Stimulated activated memory B cell treated with anti-CD40 and anti-IgM and Interleukin-4, amounts not matched to agents 10 μg/mL and 1 μg/mL and 100 μg/mL, for 72 hours (primary cell): ENCODE data around the gene TMEM120B.
A peak's percentile ranks its signal among the peaks of the same experiment; 100 is the strongest.

Source experiments
- ATAC-seq: fragments of 150-1000 bp; cut with Tn5 transposase; 2 replicates; pipeline ENCODE4 v1.10.0; 2021
- H3K27ac Mint-ChIP-seq: one replicate; pipeline ENCODE4 v1.8.0; 2022; ENCODE audit warnings: mild to moderate bottlenecking, mixed read lengths
- H3K27me3 Mint-ChIP-seq: one replicate; pipeline ENCODE4 v1.8.0; 2022; ENCODE audit warnings: mixed read lengths
- H3K36me3 Mint-ChIP-seq: one replicate; pipeline ENCODE4 v1.8.0; 2022; ENCODE audit warnings: mixed read lengths
- H3K4me1 Mint-ChIP-seq: one replicate; pipeline ENCODE4 v1.8.0; 2022; ENCODE audit warnings: mixed read lengths
- H3K4me3 Mint-ChIP-seq: one replicate; pipeline ENCODE4 v1.8.0; 2022; ENCODE audit warnings: mild to moderate bottlenecking, moderate library complexity, mixed read lengths
- H3K9me3 Mint-ChIP-seq: one replicate; pipeline ENCODE4 v1.8.0; 2022; ENCODE audit warnings: mixed read lengths

TMEM120B gene

GRCh38 chr12:121804417-121805111 is 92.0 kb downstream of the TMEM120B start:
- no peaks in the 10 kb centered on the region for H3K9me3 Mint-ChIP-seq
- peak overlapping the region; percentile 100 for H3K27ac Mint-ChIP-seq
- no peaks in the 10 kb centered on the region for H3K27me3 Mint-ChIP-seq
- H3K4me1 Mint-ChIP-seq, result peaks cover 41% of the 10 kb centered on the region
- peak; percentile 1 for ATAC-seq
- peaks cover 30% of the 10 kb centered on the region for H3K36me3 Mint-ChIP-seq
- peak overlapping the region; percentile 99 for H3K4me3 Mint-ChIP-seq

GRCh38 chr12:121805171-121806008 is 92.8 kb downstream of the TMEM120B start:
- H3K4me1 Mint-ChIP-seq, result peaks cover 44% of the 10 kb centered on the region
- peak overlapping the region; percentile 100 for H3K27ac Mint-ChIP-seq
- peaks cover 34% of the 10 kb centered on the region for H3K36me3 Mint-ChIP-seq
- H3K27me3 Mint-ChIP-seq, result no peaks in the 10 kb centered on the region
- H3K4me3 Mint-ChIP-seq, result peak overlapping the region; percentile 99
- no peak for ATAC-seq
- no peaks in the 10 kb centered on the region for H3K9me3 Mint-ChIP-seq

- peak overlapping the region; percentile 99 for H3K4me3 Mint-ChIP-seq
- peaks cover 50% of the 10 kb centered on the region for H3K4me1 Mint-ChIP-seq
- H3K27me3 Mint-ChIP-seq, result no peaks in the 10 kb centered on the region
- ATAC-seq, result peak; percentile 18
- peaks cover 36% of the 10 kb centered on the region for H3K36me3 Mint-ChIP-seq
- no peaks in the 10 kb centered on the region for H3K9me3 Mint-ChIP-seq
- peak overlapping the region; percentile 100 for H3K27ac Mint-ChIP-seq
Measured at GRCh38 chr12:121806009-121806545, 93.5 kb downstream of the TMEM120B start.

GRCh38 chr12:121806546-121807423 is 94.2 kb downstream of the TMEM120B start:
- Mint-ChIP-seq H3K27me3 (no peaks in the 10 kb centered on the region), H3K4me3 (peak overlapping the region; percentile 99), H3K4me1 (peaks cover 57% of the 10 kb centered on the region), H3K9me3 (no peaks in the 10 kb centered on the region), H3K36me3 (peaks cover 30% of the 10 kb centered on the region), H3K27ac (peak overlapping the region; percentile 100)
- no peak for ATAC-seq

GRCh38 chr12:121807642-121808347 is 95.2 kb downstream of the TMEM120B start:
- Mint-ChIP-seq H3K4me3 (peak overlapping the region; percentile 62), H3K36me3 (peaks cover 27% of the 10 kb centered on the region), H3K27ac (peak overlapping the region; percentile 100), H3K9me3 (no peaks in the 10 kb centered on the region), H3K27me3 (no peaks in the 10 kb centered on the region), H3K4me1 (peaks cover 64% of the 10 kb centered on the region)
- ATAC-seq, result no peak

GRCh38 chr12:121808623-121809022 is 96.1 kb downstream of the TMEM120B start:
- H3K27ac Mint-ChIP-seq, result peak overlapping the region; percentile 66
- H3K9me3 Mint-ChIP-seq, result no peaks in the 10 kb centered on the region
- no peaks in the 10 kb centered on the region for H3K27me3 Mint-ChIP-seq
- no peak overlapping the region for H3K4me3 Mint-ChIP-seq
- H3K4me1 Mint-ChIP-seq, result peaks cover 68% of the 10 kb centered on the region
- H3K36me3 Mint-ChIP-seq, result peaks cover 35% of the 10 kb centered on the region
- no peak for ATAC-seq

- peak overlapping the region; percentile 30 for H3K27ac Mint-ChIP-seq
- no peak overlapping the region for H3K4me3 Mint-ChIP-seq
- peaks cover 76% of the 10 kb centered on the region for H3K4me1 Mint-ChIP-seq
- no peaks in the 10 kb centered on the region for H3K9me3 Mint-ChIP-seq
- no peak for ATAC-seq
- H3K27me3 Mint-ChIP-seq, result no peaks in the 10 kb centered on the region
- H3K36me3 Mint-ChIP-seq, result peaks cover 41% of the 10 kb centered on the region
Measured at GRCh38 chr12:121809712-121810116, 97.2 kb downstream of the TMEM120B start.

- no peak for ATAC-seq
- peaks cover 46% of the 10 kb centered on the region for H3K36me3 Mint-ChIP-seq
- H3K9me3 Mint-ChIP-seq, result no peaks in the 10 kb centered on the region
- no peak overlapping the region for H3K4me3 Mint-ChIP-seq
- no peak overlapping the region for H3K27ac Mint-ChIP-seq
- peaks cover 76% of the 10 kb centered on the region for H3K4me1 Mint-ChIP-seq
- H3K27me3 Mint-ChIP-seq, result no peaks in the 10 kb centered on the region
Measured at GRCh38 chr12:121810234-121810817, 97.8 kb downstream of the TMEM120B start.

GRCh38 chr12:121810833-121811433 is 98.4 kb downstream of the TMEM120B start:
- peaks cover 52% of the 10 kb centered on the region for H3K36me3 Mint-ChIP-seq
- no peaks in the 10 kb centered on the region for H3K9me3 Mint-ChIP-seq
- H3K4me1 Mint-ChIP-seq, result peaks cover 71% of the 10 kb centered on the region
- ATAC-seq, result no peak
- H3K27me3 Mint-ChIP-seq, result no peaks in the 10 kb centered on the region
- peak overlapping the region; percentile 81 for H3K4me3 Mint-ChIP-seq
- peak overlapping the region; percentile 58 for H3K27ac Mint-ChIP-seq

GRCh38 chr12:121811434-121812319 is 99.1 kb downstream of the TMEM120B start:
- Mint-ChIP-seq H3K36me3 (peaks cover 51% of the 10 kb centered on the region), H3K4me3 (peak overlapping the region; percentile 81), H3K4me1 (peaks cover 64% of the 10 kb centered on the region), H3K27me3 (no peaks in the 10 kb centered on the region), H3K9me3 (no peaks in the 10 kb centered on the region), H3K27ac (peak overlapping the region; percentile 58)
- peak; percentile 84 for ATAC-seq

- peak overlapping the region; percentile 58 for H3K27ac Mint-ChIP-seq
- H3K27me3 Mint-ChIP-seq, result no peaks in the 10 kb centered on the region
- no peaks in the 10 kb centered on the region for H3K9me3 Mint-ChIP-seq
- H3K4me3 Mint-ChIP-seq, result peak overlapping the region; percentile 81
- peaks cover 57% of the 10 kb centered on the region for H3K4me1 Mint-ChIP-seq
- peaks cover 57% of the 10 kb centered on the region for H3K36me3 Mint-ChIP-seq
- peak; percentile 63 for ATAC-seq
Measured at GRCh38 chr12:121812320-121812871, 99.8 kb downstream of the TMEM120B start.

GRCh38 chr12:121812921-121813896 is 100.7 kb downstream of the TMEM120B start:
- Mint-ChIP-seq H3K4me1 (peaks cover 49% of the 10 kb centered on the region), H3K36me3 (peaks cover 65% of the 10 kb centered on the region), H3K27ac (peak overlapping the region; percentile 58), H3K9me3 (no peaks in the 10 kb centered on the region), H3K4me3 (peak overlapping the region; percentile 81), H3K27me3 (no peaks in the 10 kb centered on the region)
- no peak for ATAC-seq
